ENCODE measurements around the gene POLR2C. TPM values are rescaled to one million over a fixed set of nuclear protein-coding genes. Genes with fewer than 3 reads are reported as not detected.

POLR2C gene
- total and polyA plus RNA-seq, 10 of the 15 experiments (the other 5 are each of a cell fraction or from before 2014, with no cell fraction given): 26.9 to 93.0 (median 57.8) TPM

GRCh38 chr16:57516176-57516725 lies 53.8 kb downstream of the POLR2C start (continued):
- no peak for TF ChIP-seq ZBTB33 (IDR thresholded peaks at IDR 0.05)
- TF ChIP-seq RBBP5 (conservative IDR thresholded peaks at IDR 0.05): no peak
- no peak for TF ChIP-seq FOS (IDR thresholded peaks at IDR 0.05; ENCODE audit: borderline replicate concordance, extremely low read depth, insufficient read length)
- no peak for TF ChIP-seq IRF4 (IDR thresholded peaks at IDR 0.05; ENCODE audit: low read depth, low read length)

- no peak overlapping the region for H3K4me2 ChIP-seq (ENCODE audit: control insufficient read depth, insufficient read depth)
- in situ Hi-C loops (cut with MboI) (loop anchor here (5.0 kb wide), 2 partner anchors 99 to 214 kb away; no protein-coding TSS in a partner anchor), intact Hi-C loops (cut with micrococcal nuclease; ENCODE audit: unreplicated experiment) (loop anchor here (5.0 kb wide), 1 partner anchor 54 kb away; the partner anchor contains the start of gene POLR2C)
- FAIRE-seq: no peak
- no peaks in the 10 kb centered on the region; the same call in 1 of the 2 replicates for H4K20me1 ChIP-seq (ENCODE audit: control insufficient read depth, insufficient read depth)
- no peak for DNase-seq (ENCODE audit: low read depth, low spot score)
- peaks cover 4% of the 10 kb centered on the region; the same call in 1 of the 2 replicates for H3K4me1 ChIP-seq (ENCODE audit: control insufficient read depth, insufficient read depth, low read length)
- H3K36me3 ChIP-seq (ENCODE audit: control insufficient read depth in 2 of 2, insufficient read depth in 2 of 2, low read length in 1 of 2): peaks cover 0 to 3% of the 10 kb centered on the region in 2 experiments; a peak in 2 of 4 replicates
- WGBS (ENCODE audit: insufficient coverage, insufficient replicate concordance, low lambda C conversion rate, missing lambda C conversion rate): 56% methylated on average over 3 of the region's 3 CpGs
- H3K79me2 ChIP-seq (ENCODE audit: control insufficient read depth, insufficient read depth, low read length): no peaks in the 10 kb centered on the region
- ChIA-PET POLR2A (no interaction called here), SMC1A (ENCODE audit: uncharacterized antibody, unreplicated experiment) (interaction anchor here (1.4 to 6.1 kb wide), 5 partner anchors 11 to 99 kb away, joined by 3 to 51 read pairs (median 5); no protein-coding TSS in a partner anchor), RAD21 (ENCODE audit: unreplicated experiment) (interaction anchor here (5.1 kb wide), 1 partner anchor 99 kb away, joined by 49 read pairs; no protein-coding TSS in a partner anchor), CTCF (interaction anchor here (0.9 to 6.0 kb wide), 4 partner anchors 9 to 96 kb away, joined by 3 to 174 read pairs (median 27); partner anchors contain the start of gene POLR2C)
- H3K4me3 ChIP-seq: no peak overlapping the region
- no peak for ATAC-seq
- H3K27me3 ChIP-seq (replicated peaks in 1 of 2; ENCODE audit: control insufficient read depth in 2 of 2, insufficient read depth in 2 of 2, low read length in 1 of 2): no peaks in the 10 kb centered on the region
- H3K27ac ChIP-seq (ENCODE audit: control insufficient read depth, insufficient read depth): no peak overlapping the region
- H3K9me3 ChIP-seq (replicated peaks; ENCODE audit: control insufficient read depth, insufficient read depth, low read length): no peaks in the 10 kb centered on the region
- BruUV-seq (replicated peaks): no TSS peak
- no peak overlapping the region for H2AFZ ChIP-seq (ENCODE audit: control insufficient read depth, low read depth, low read length)
- H3K9ac ChIP-seq (ENCODE audit: control insufficient read depth, insufficient read depth, low read length): no peak overlapping the region
- TF ChIP-seq NR2C2 (IDR thresholded peaks at IDR 0.05; ENCODE audit: borderline replicate concordance, control insufficient read depth, insufficient read length, low read depth) (no peak), SREBF2 (IDR thresholded peaks at IDR 0.05; ENCODE audit: low read length) (no peak), ZNF24 (IDR thresholded peaks at IDR 0.05) (no peak), SRF (IDR thresholded peaks at IDR 0.05; ENCODE audit: low read depth in 2 of 2, low read length in 2 of 2) (no peak), NRF1 (conservative IDR thresholded peaks at IDR 0.05; ENCODE audit: low read depth, low read length) (no peak), ZBTB40 (IDR thresholded peaks at IDR 0.05; ENCODE audit: borderline replicate concordance) (no peak), MYC (IDR thresholded peaks at IDR 0.05; ENCODE audit: insufficient read depth, insufficient read length, insufficient replicate concordance, low read length, severe bottlenecking) (no peak), MEF2A (IDR thresholded peaks at IDR 0.05; ENCODE audit: insufficient read depth, low read depth, low read length) (no peak), NFYB (IDR thresholded peaks at IDR 0.05; ENCODE audit: insufficient read depth, low read depth, low read length) (no peak)
- TF ChIP-seq, protein P1, sequence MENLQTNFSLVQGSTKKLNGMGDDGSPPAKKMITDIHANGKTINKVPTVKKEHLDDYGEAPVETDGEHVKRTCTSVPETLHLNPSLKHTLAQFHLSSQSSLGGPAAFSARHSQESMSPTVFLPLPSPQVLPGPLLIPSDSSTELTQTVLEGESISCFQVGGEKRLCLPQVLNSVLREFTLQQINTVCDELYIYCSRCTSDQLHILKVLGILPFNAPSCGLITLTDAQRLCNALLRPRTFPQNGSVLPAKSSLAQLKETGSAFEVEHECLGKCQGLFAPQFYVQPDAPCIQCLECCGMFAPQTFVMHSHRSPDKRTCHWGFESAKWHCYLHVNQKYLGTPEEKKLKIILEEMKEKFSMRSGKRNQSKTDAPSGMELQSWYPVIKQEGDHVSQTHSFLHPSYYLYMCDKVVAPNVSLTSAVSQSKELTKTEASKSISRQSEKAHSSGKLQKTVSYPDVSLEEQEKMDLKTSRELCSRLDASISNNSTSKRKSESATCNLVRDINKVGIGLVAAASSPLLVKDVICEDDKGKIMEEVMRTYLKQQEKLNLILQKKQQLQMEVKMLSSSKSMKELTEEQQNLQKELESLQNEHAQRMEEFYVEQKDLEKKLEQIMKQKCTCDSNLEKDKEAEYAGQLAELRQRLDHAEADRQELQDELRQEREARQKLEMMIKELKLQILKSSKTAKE (IDR thresholded peaks at IDR 0.05; ENCODE audit: low read depth, poor library complexity, severe bottlenecking): no peak
Observed at GRCh38 chr16:57516773-57517172, 54.3 kb downstream of the POLR2C start.
